Upper lobe of left lung (tissue), 4 donors: ENCODE data around the gene PLEKHG4.

Source experiments
- CTCF ChIP-seq, 6 experiments: fragments of 450-650 bp in 4 of 6; fragments of 200-600 bp in 2 of 6; sonication (generic) in 2 of 6; IDR thresholded peaks; one replicate each; pipeline ENCODE4 v1.5.1; 2016 to 2019; ENCODE audit warnings: antibody characterized with exemption in 6 of 6
- POLR2A ChIP-seq, 4 donors: fragments of 450-650 bp; IDR thresholded peaks; one replicate each; pipeline ENCODE4 v1.5.1; 2016 to 2017; ENCODE audit warnings: antibody characterized with exemption in 4 of 4, mild to moderate bottlenecking in 2 of 4
- POLR2AphosphoS5 ChIP-seq, 2 donors: sonication (generic); formaldehyde crosslinking; IDR thresholded peaks; one replicate each; pipeline ENCODE4 v1.5.1; 2017; ENCODE audit warnings: antibody characterized with exemption in 2 of 2

GRCh38 chr16:67255553-67256221, 23.6 kb upstream of the PLEKHG4 start:
- TF ChIP-seq POLR2A (IDR thresholded peaks at IDR 0.05) (no peak), CTCF (IDR thresholded peaks at IDR 0.05) (no peak), POLR2AphosphoS5 (IDR thresholded peaks at IDR 0.05) (no peak)
